Tibial nerve (tissue), 4 donors: ENCODE measurements around the gene SH3GLB2. TPM values are rescaled to one million over a fixed set of nuclear protein-coding genes. Genes with fewer than 3 reads are reported as not detected.

Source experiments
- DNase-seq, 2 donors: peaks; one replicate each; pipeline ENCODE4 v3.0.0-alpha.2; 2019; ENCODE audit warnings: low spot score in 2 of 2
- H3K27ac ChIP-seq, 4 donors: fragments of 200-600 bp; sonication (generic) in 3 of 4; one replicate each; pipeline ENCODE4 v1.5.1; 2017 to 2019; ENCODE audit warnings: mild to moderate bottlenecking in 1 of 4
- H3K27me3 ChIP-seq, 2 donors: fragments of 200-600 bp; sonication (generic) in 1 of 2; one replicate each; pipeline versions ENCODE4 v1.5.1 to v1.6.0; 2017 to 2019
- H3K36me3 ChIP-seq, 3 donors: fragments of 200-600 bp; sonication (generic); one replicate each; pipeline ENCODE4 v1.5.1; 2018 to 2019
- H3K4me1 ChIP-seq, 4 donors: fragments of 200-600 bp; sonication (generic) in 3 of 4; one replicate each; pipeline ENCODE4 v1.5.1; 2017 to 2019
- H3K4me3 ChIP-seq, 4 donors: fragments of 200-600 bp; sonication (generic) in 3 of 4; one replicate each; pipeline ENCODE4 v1.5.1; 2017 to 2019; ENCODE audit warnings: mild to moderate bottlenecking in 1 of 4, moderate library complexity in 1 of 4
- H3K9me3 ChIP-seq, 4 donors: fragments of 200-600 bp; sonication (generic) in 3 of 4; one replicate each; pipeline ENCODE4 v1.5.1; 2017 to 2019
- EP300 ChIP-seq, 2 donors: sonication (generic); formaldehyde crosslinking; IDR thresholded peaks; one replicate each; pipeline ENCODE4 v1.6.1; 2017; ENCODE audit warnings: antibody characterized with exemption in 2 of 2, mild to moderate bottlenecking in 1 of 2
- POLR2A ChIP-seq, 2 donors: fragments of 450-650 bp; IDR thresholded peaks; one replicate each; pipeline ENCODE4 v1.6.1; 2017; ENCODE audit warnings: antibody characterized with exemption in 2 of 2, mild to moderate bottlenecking in 2 of 2, moderate library complexity in 2 of 2
- WGBS, 2 donors: methylation state at CpG; one replicate each; pipeline ENCODE4 v1.1.5; 2018; 5-methylcytosine and 5-hydroxymethylcytosine counted together
- total RNA-seq, 4 donors: library from RNA; depleted of rRNA; stranded (reverse); fragments of >200 nt; gene quantifications; one replicate each; pipeline ENCODE4 v1.1.0, GENCODE V29; 2016
- TF ChIP-seq, protein P1 (sequence below), 5 experiments: fragments of 200-600 bp in 3 of 5; fragments of 450-650 bp in 2 of 5; sonication (generic) in 3 of 5; IDR thresholded peaks; one replicate each; pipeline ENCODE4 v1.5.1; 2016 to 2019; ENCODE audit warnings: antibody characterized with exemption in 5 of 5, mild to moderate bottlenecking in 3 of 5, moderate library complexity in 2 of 5

The SH3GLB2 gene
- total RNA-seq, 4 donors from 2014 or later, result 117 to 175 (median 129) TPM

- Histone ChIP-seq H3K9me3 (no peaks in the 10 kb centered on the region), H3K27me3 (no peaks in the 10 kb centered on the region), H3K27ac (no peak overlapping the region), H3K36me3 (peaks cover 0 to 93% (median 33%) of the 10 kb centered on the region in 3 donors), H3K4me3 (no peak overlapping the region), H3K4me1 (no peaks in the 10 kb centered on the region)
- no peak for DNase-seq
- 81 to 93% methylated on average over 3 to 5 of the region's 9 CpGs for WGBS, 2 donors
- no peak for TF ChIP-seq POLR2A (IDR thresholded peaks at IDR 0.05)
- TF ChIP-seq EP300 (IDR thresholded peaks at IDR 0.05), result no peak
- TF ChIP-seq, protein P1, sequence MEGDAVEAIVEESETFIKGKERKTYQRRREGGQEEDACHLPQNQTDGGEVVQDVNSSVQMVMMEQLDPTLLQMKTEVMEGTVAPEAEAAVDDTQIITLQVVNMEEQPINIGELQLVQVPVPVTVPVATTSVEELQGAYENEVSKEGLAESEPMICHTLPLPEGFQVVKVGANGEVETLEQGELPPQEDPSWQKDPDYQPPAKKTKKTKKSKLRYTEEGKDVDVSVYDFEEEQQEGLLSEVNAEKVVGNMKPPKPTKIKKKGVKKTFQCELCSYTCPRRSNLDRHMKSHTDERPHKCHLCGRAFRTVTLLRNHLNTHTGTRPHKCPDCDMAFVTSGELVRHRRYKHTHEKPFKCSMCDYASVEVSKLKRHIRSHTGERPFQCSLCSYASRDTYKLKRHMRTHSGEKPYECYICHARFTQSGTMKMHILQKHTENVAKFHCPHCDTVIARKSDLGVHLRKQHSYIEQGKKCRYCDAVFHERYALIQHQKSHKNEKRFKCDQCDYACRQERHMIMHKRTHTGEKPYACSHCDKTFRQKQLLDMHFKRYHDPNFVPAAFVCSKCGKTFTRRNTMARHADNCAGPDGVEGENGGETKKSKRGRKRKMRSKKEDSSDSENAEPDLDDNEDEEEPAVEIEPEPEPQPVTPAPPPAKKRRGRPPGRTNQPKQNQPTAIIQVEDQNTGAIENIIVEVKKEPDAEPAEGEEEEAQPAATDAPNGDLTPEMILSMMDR (IDR thresholded peaks at IDR 0.05), result no peak
These were observed 34.9 kb upstream of the SH3GLB2 start for GRCh38 chr9:129063061-129063460.

GRCh38 chr9:129060991-129061390, 32.9 kb upstream of the SH3GLB2 start:
- TF ChIP-seq EP300 (IDR thresholded peaks at IDR 0.05), result no peak
- TF ChIP-seq POLR2A (IDR thresholded peaks at IDR 0.05), result no peak
- TF ChIP-seq, protein P1 (IDR thresholded peaks at IDR 0.05), result no peak
- Histone ChIP-seq H3K27ac (no peak overlapping the region), H3K4me3 (no peak overlapping the region), H3K36me3 (peaks cover 0 to 93% (median 31%) of the 10 kb centered on the region in 3 donors), H3K27me3 (no peaks in the 10 kb centered on the region), H3K9me3 (no peaks in the 10 kb centered on the region), H3K4me1 (no peaks in the 10 kb centered on the region)
- WGBS, 2 donors, result 91 to 95% methylated on average over 5 to 12 of the region's 12 CpGs
- no peak for DNase-seq

DNA sequence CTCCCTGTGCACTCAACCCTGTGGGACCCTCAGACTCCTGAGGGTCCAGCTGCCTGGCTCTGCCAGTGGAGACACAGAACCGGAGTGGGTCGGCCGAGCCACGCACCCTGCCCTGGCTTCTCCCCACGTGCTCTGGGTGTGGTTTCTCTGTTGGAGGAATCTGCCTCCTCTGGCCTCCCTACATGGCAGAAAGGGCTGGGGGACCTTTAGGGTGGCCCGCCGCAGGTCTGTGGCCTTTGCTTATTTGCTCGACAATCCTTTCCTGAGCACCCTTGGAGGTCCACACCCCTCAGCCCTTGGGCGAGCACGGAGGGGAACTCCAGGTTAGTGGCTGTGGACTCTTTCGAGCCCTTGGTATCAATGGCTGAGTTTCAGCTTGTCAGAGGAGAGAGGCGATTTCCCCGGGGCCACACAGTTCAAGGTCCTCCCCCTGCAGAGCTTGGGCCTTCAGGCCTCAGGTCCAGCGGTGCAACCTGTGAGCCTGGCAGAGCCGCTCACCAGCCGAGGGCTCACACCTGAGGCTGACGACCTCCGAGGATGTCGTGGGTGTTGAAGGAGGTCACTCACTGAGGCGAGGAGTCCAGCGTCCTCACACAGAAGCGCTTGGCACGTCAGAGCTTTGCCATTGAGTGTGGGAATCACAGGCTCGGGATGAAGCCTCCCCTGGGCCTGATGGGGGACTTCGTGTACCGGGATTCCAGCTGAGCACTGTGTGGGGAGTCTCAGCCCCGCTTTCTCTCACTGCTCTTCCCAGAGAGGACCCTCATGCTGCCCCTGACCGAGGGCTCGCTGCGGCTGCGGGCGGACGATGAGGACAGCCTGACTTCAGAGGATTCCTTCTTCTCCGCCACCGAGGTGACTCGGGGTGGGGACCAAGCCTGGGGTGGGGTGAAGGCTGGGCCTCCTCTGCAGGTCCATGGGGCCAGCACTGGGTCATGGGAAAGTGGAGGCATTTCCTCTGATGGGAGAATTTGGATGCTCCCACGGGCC, 32.0 kb upstream of the SH3GLB2 start:
- TF ChIP-seq POLR2A (IDR thresholded peaks at IDR 0.05), result no peak
- TF ChIP-seq, protein P1 (IDR thresholded peaks at IDR 0.05), result no peak
- TF ChIP-seq EP300 (IDR thresholded peaks at IDR 0.05), result no peak
- DNase-seq, result no peak
- Histone ChIP-seq H3K27me3 (no peaks in the 10 kb centered on the region), H3K27ac (no peak overlapping the region), H3K4me1 (no peaks in the 10 kb centered on the region), H3K36me3 (peaks cover 0 to 84% (median 23%) of the 10 kb centered on the region in 3 donors), H3K4me3 (no peak overlapping the region), H3K9me3 (no peaks in the 10 kb centered on the region)
- WGBS, 2 donors, result 90 to 91% methylated on average over 30 to 31 of the region's 37 CpGs

- H3K4me3 ChIP-seq, result no peak overlapping the region
- no peaks in the 10 kb centered on the region for H3K4me1 ChIP-seq
- TF ChIP-seq EP300 (IDR thresholded peaks at IDR 0.05), result no peak
- TF ChIP-seq POLR2A (IDR thresholded peaks at IDR 0.05), result no peak
- TF ChIP-seq, protein P1 (IDR thresholded peaks at IDR 0.05), result no peak
- no peaks in the 10 kb centered on the region for H3K9me3 ChIP-seq
- no peak for DNase-seq
- WGBS, 2 donors, result 78 to 79% methylated on average over 7 to 21 of the region's 21 CpGs
- peaks cover 0 to 83% (median 18%) of the 10 kb centered on the region in 3 donors for H3K36me3 ChIP-seq
- H3K27me3 ChIP-seq, result no peaks in the 10 kb centered on the region
- no peak overlapping the region for H3K27ac ChIP-seq
These were observed 31.0 kb upstream of the SH3GLB2 start for GRCh38 chr9:129058965-129059795.
